Body of pancreas (tissue), 4 donors: ENCODE measurements around the gene IMMT.

ENCODE experiments used
- POLR2A ChIP-seq, 3 donors: fragments of 450-650 bp; IDR thresholded peaks; one replicate each; pipeline ENCODE4 v1.6.1; 2016; ENCODE audit warnings: antibody characterized with exemption in 3 of 3, mild to moderate bottlenecking in 2 of 3
- TF ChIP-seq, protein P1 (sequence below), 7 experiments: fragments of 450-650 bp in 4 of 7; fragments of 200-600 bp in 3 of 7; sonication (generic) in 3 of 7; IDR thresholded peaks; one replicate each; pipeline ENCODE4 v1.5.1; 2016 to 2019; ENCODE audit warnings: antibody characterized with exemption in 7 of 7

DNA sequence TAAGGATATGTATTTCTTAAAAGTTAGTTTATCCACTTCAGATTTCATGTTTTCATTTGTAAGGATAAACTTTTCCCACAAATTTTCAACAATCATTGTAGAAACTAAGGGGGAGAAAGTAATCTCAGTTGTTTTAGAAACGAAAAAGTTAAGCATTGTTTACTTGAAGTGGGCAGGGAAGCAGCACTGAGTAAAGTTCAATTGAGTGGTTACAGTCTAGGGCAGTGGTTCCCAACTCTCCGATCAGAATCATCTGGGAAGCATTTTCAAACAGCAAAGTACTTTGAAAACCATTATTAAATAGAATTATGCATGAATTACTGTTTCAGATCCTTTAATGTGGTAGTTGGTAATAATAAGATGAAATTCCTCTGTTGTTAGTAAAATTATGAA lies 16.5 kb upstream of the IMMT start:
- TF ChIP-seq, protein P1, sequence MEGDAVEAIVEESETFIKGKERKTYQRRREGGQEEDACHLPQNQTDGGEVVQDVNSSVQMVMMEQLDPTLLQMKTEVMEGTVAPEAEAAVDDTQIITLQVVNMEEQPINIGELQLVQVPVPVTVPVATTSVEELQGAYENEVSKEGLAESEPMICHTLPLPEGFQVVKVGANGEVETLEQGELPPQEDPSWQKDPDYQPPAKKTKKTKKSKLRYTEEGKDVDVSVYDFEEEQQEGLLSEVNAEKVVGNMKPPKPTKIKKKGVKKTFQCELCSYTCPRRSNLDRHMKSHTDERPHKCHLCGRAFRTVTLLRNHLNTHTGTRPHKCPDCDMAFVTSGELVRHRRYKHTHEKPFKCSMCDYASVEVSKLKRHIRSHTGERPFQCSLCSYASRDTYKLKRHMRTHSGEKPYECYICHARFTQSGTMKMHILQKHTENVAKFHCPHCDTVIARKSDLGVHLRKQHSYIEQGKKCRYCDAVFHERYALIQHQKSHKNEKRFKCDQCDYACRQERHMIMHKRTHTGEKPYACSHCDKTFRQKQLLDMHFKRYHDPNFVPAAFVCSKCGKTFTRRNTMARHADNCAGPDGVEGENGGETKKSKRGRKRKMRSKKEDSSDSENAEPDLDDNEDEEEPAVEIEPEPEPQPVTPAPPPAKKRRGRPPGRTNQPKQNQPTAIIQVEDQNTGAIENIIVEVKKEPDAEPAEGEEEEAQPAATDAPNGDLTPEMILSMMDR (IDR thresholded peaks at IDR 0.05): no peak
- TF ChIP-seq POLR2A (IDR thresholded peaks at IDR 0.05): no peak
